D721Med (cell line): ENCODE results near the gene CX3CR1.

Experiments used
- DNase-seq: peaks from one replicate; pipeline ENCODE4 v3.0.0; 2011; ENCODE audit warnings: low spot score; ENCODE audit not compliant: insufficient read length
- FAIRE-seq: peaks from 2 replicates; lab custom pipeline; 2011; peaks lifted over from hg19 to GRCh38; lab: Jason Lieb, UNC
- CTCF ChIP-seq: IDR thresholded peaks from 2 replicates; pipeline ENCODE4 v1.5.1; 2012; ENCODE audit warnings: mild to moderate bottlenecking, control low read depth; ENCODE audit not compliant: insufficient read depth; ENCODE audit errors: missing control alignments

CX3CR1 gene

GRCh38 chr3:39255503-39256325 lies 24.1 kb downstream of the CX3CR1 start:
- no peak for TF ChIP-seq CTCF
- DNase-seq (no peak), FAIRE-seq (no peak)

GRCh38 chr3:39254806-39255449 lies 24.9 kb downstream of the CX3CR1 start:
- TF ChIP-seq CTCF, result no peak
- FAIRE-seq (no peak), DNase-seq (no peak)

- no peak for TF ChIP-seq CTCF
- no peak for DNase-seq
- no peak for FAIRE-seq
Measured at GRCh38 chr3:39251576-39251975, 28.3 kb downstream of the CX3CR1 start.

GRCh38 chr3:39250116-39250747 lies 29.6 kb downstream of the CX3CR1 start:
- no peak for TF ChIP-seq CTCF
- FAIRE-seq (no peak), DNase-seq (no peak)

GRCh38 chr3:39249453-39250115 lies 30.3 kb downstream of the CX3CR1 start:
- TF ChIP-seq CTCF, result no peak
- FAIRE-seq, result no peak
- DNase-seq, result no peak

- FAIRE-seq (no peak), DNase-seq (no peak)
- no peak for TF ChIP-seq CTCF
Measured at GRCh38 chr3:39241561-39241960, 38.3 kb downstream of the CX3CR1 start.
